Measurements from ENCODE around the gene ACTL8.

ACTL8 gene

GRCh38 chr1:17780916-17781315, 25.8 kb downstream of the ACTL8 start:
- TF ChIP-seq MAX (IDR thresholded peaks at IDR 0.05) (no peak), USF1 (IDR thresholded peaks at IDR 0.05) (no peak), TAF1 (IDR thresholded peaks at IDR 0.05; ENCODE audit: low read depth) (no peak)

GRCh38 chr1:17789926-17790325, 34.8 kb downstream of the ACTL8 start:
- TF ChIP-seq REST (IDR thresholded peaks at IDR 0.05; ENCODE audit: low read depth): no peak
- no peak for TF ChIP-seq CEBPB (IDR thresholded peaks at IDR 0.05)
- TF ChIP-seq EGR1 (IDR thresholded peaks at IDR 0.05): no peak
- no peak for TF ChIP-seq FOXM1 (IDR thresholded peaks at IDR 0.05; ENCODE audit: borderline replicate concordance, low read depth)
- TF ChIP-seq TCF12 (IDR thresholded peaks at IDR 0.05; ENCODE audit: low read depth): no peak
- no peak for TF ChIP-seq MAX (IDR thresholded peaks at IDR 0.05)
- no peak for TF ChIP-seq TAF1 (IDR thresholded peaks at IDR 0.05; ENCODE audit: low read depth)
- TF ChIP-seq RAD21 (IDR thresholded peaks at IDR 0.05; ENCODE audit: low read depth): no peak
- TF ChIP-seq CREB1 (IDR thresholded peaks at IDR 0.05; ENCODE audit: low read depth): no peak
- no peak for TF ChIP-seq USF1 (IDR thresholded peaks at IDR 0.05)
- no peak for TF ChIP-seq EP300 (IDR thresholded peaks at IDR 0.05; ENCODE audit: borderline replicate concordance)
- no peak for TF ChIP-seq ZBTB7A (IDR thresholded peaks at IDR 0.05; ENCODE audit: low read depth)
- TF ChIP-seq NFIC (IDR thresholded peaks at IDR 0.05): no peak
- TF ChIP-seq TEAD4 (IDR thresholded peaks at IDR 0.05): no peak
- TF ChIP-seq YY1 (IDR thresholded peaks at IDR 0.05; ENCODE audit: low read depth): no peak

- TF ChIP-seq FOXM1 (IDR thresholded peaks at IDR 0.05; ENCODE audit: borderline replicate concordance, low read depth): no peak
- TF ChIP-seq TCF12 (IDR thresholded peaks at IDR 0.05; ENCODE audit: low read depth): no peak
- TF ChIP-seq USF1 (IDR thresholded peaks at IDR 0.05): no peak
- no peak for TF ChIP-seq TEAD4 (IDR thresholded peaks at IDR 0.05)
- TF ChIP-seq NFIC (IDR thresholded peaks at IDR 0.05): no peak
- no peak for TF ChIP-seq EGR1 (IDR thresholded peaks at IDR 0.05)
- no peak for TF ChIP-seq CEBPB (IDR thresholded peaks at IDR 0.05)
- no peak for TF ChIP-seq ZBTB7A (IDR thresholded peaks at IDR 0.05; ENCODE audit: low read depth)
- TF ChIP-seq REST (IDR thresholded peaks at IDR 0.05; ENCODE audit: low read depth): no peak
- no peak for TF ChIP-seq EP300 (IDR thresholded peaks at IDR 0.05; ENCODE audit: borderline replicate concordance)
- no peak for TF ChIP-seq MAX (IDR thresholded peaks at IDR 0.05)
- no peak for TF ChIP-seq TAF1 (IDR thresholded peaks at IDR 0.05; ENCODE audit: low read depth)
- TF ChIP-seq CREB1 (IDR thresholded peaks at IDR 0.05; ENCODE audit: low read depth): no peak
- TF ChIP-seq YY1 (IDR thresholded peaks at IDR 0.05; ENCODE audit: low read depth): no peak
- no peak for TF ChIP-seq RAD21 (IDR thresholded peaks at IDR 0.05; ENCODE audit: low read depth)
These were observed 35.4 kb downstream of the ACTL8 start for GRCh38 chr1:17790383-17791054.

GRCh38 chr1:17791055-17791390, 35.9 kb downstream of the ACTL8 start:
- TF ChIP-seq NFIC (IDR thresholded peaks at IDR 0.05) (no peak), FOXM1 (IDR thresholded peaks at IDR 0.05; ENCODE audit: borderline replicate concordance, low read depth) (no peak), TCF12 (IDR thresholded peaks at IDR 0.05; ENCODE audit: low read depth) (no peak), TAF1 (IDR thresholded peaks at IDR 0.05; ENCODE audit: low read depth) (no peak), RAD21 (IDR thresholded peaks at IDR 0.05; ENCODE audit: low read depth) (no peak), TEAD4 (IDR thresholded peaks at IDR 0.05) (no peak), ZBTB7A (IDR thresholded peaks at IDR 0.05; ENCODE audit: low read depth) (no peak), REST (IDR thresholded peaks at IDR 0.05; ENCODE audit: low read depth) (no peak), YY1 (IDR thresholded peaks at IDR 0.05; ENCODE audit: low read depth) (no peak), CREB1 (IDR thresholded peaks at IDR 0.05; ENCODE audit: low read depth) (no peak), CEBPB (IDR thresholded peaks at IDR 0.05) (no peak), EGR1 (IDR thresholded peaks at IDR 0.05) (no peak), USF1 (IDR thresholded peaks at IDR 0.05) (no peak), EP300 (IDR thresholded peaks at IDR 0.05; ENCODE audit: borderline replicate concordance) (no peak), MAX (IDR thresholded peaks at IDR 0.05) (no peak)

Measured in Ishikawa (cell line).